Psoas muscle (tissue), 8 donors: ENCODE measurements around the gene ADCY10. TPM values are rescaled to one million over a fixed set of nuclear protein-coding genes. Genes with fewer than 3 reads are reported as not detected.

Source experiments
- ATAC-seq, 4 donors: fragments of 200-7000 bp; cut with Tn5 transposase; one replicate each; pipeline ENCODE4 v1.9.1; 2020; ENCODE audit warnings: moderate library complexity in 3 of 4, mild to moderate bottlenecking in 2 of 4
- DNase-seq, 2 donors: peaks; one replicate each; pipeline ENCODE4 v3.0.0-alpha.2; 2020
- H3K27ac ChIP-seq: fragments of 200-600 bp; one replicate; pipeline ENCODE4 v1.8.0; 2022
- H3K27me3 ChIP-seq, 3 donors: fragments of 200-600 bp in 1 of 3; one replicate each; pipeline versions ENCODE4 v1.6.1 to v1.8.0; 2013 to 2022; ENCODE audit warnings: low read length in 2 of 3, mild to moderate bottlenecking in 2 of 3, moderate library complexity in 1 of 3; ENCODE audit not compliant: insufficient read depth in 3 of 3
- H3K36me3 ChIP-seq, 2 donors: fragments of 200-600 bp in 1 of 2; one replicate each; pipeline versions ENCODE4 v1.6.1 to v1.8.0; 2013 to 2022; ENCODE audit warnings: low read depth in 1 of 2, mild to moderate bottlenecking in 1 of 2, moderate library complexity in 1 of 2; ENCODE audit not compliant: insufficient read depth in 1 of 2
- H3K4me1 ChIP-seq: fragments of 200-600 bp; one replicate; pipeline ENCODE4 v1.8.0; 2022
- H3K4me3 ChIP-seq: fragments of 200-600 bp; one replicate; pipeline ENCODE4 v1.8.0; 2022; ENCODE audit warnings: mild to moderate bottlenecking
- H3K9me3 ChIP-seq: fragments of 200-600 bp; one replicate; pipeline ENCODE4 v1.8.0; 2022
- WGBS, 3 donors: extraction: QIAGEN DNeasy Blood & Tissue Kit; methylation state at CpG; one replicate each; pipeline versions ENCODE4 v1.1.6 to v1.1.7; 2013; 5-methylcytosine and 5-hydroxymethylcytosine counted together
- intact Hi-C, 2 donors: fragments of 100-400 bp; cut with DNase I; formaldehyde crosslinking; loops; one replicate each; pipeline versions ENCODE4 v1.11.0 to v1.14.2; 2022
- long read RNA-seq, 2 donors: library from polyadenylated mRNA; unstranded; transcript quantifications; one replicate each; pipeline ENCODE4 v2.0.0, GENCODE V29; 2021
- polyA plus RNA-seq, 3 donors: library from polyadenylated mRNA; stranded (reverse); fragments of 200-250 nt; gene quantifications; one replicate each; pipeline ENCODE4 v1.2.3, GENCODE V29; 2013
- total RNA-seq, 4 donors: library from RNA; stranded (reverse); fragmentation: NEBNext Ultra II Directional in 2 of 4; extraction: Animal tissue kit (Norgen Biotek cat#: 25700) in 2 of 4; gene quantifications; one replicate each; pipeline versions ENCODE4 v1.2.1 to v1.2.4, GENCODE V29; 2021 to 2023
- TF ChIP-seq, protein P1 (sequence below): fragments of 200-600 bp; IDR thresholded peaks from one replicate; pipeline ENCODE4 v1.8.0; 2022; ENCODE audit warnings: antibody characterized with exemption
- donor health status: healthy with polysubstance abuse.
- donor health status: DM: no; HTN: no; CAD: no; lungs with moderate emphysema.
- donor health status: Bipolar disorder and iron deficiency.
- donor health status: healthy.
- donor health status: DM: yes; HTN: yes; CAD: no.
- donor health status: DM: no; HTN: no; CAD: no.
- donor health status: DM: no; HTN: no; CAD: no.
- donor health status: DM: yes; HTN: yes; CAD: no.

ADCY10 gene, protein sequence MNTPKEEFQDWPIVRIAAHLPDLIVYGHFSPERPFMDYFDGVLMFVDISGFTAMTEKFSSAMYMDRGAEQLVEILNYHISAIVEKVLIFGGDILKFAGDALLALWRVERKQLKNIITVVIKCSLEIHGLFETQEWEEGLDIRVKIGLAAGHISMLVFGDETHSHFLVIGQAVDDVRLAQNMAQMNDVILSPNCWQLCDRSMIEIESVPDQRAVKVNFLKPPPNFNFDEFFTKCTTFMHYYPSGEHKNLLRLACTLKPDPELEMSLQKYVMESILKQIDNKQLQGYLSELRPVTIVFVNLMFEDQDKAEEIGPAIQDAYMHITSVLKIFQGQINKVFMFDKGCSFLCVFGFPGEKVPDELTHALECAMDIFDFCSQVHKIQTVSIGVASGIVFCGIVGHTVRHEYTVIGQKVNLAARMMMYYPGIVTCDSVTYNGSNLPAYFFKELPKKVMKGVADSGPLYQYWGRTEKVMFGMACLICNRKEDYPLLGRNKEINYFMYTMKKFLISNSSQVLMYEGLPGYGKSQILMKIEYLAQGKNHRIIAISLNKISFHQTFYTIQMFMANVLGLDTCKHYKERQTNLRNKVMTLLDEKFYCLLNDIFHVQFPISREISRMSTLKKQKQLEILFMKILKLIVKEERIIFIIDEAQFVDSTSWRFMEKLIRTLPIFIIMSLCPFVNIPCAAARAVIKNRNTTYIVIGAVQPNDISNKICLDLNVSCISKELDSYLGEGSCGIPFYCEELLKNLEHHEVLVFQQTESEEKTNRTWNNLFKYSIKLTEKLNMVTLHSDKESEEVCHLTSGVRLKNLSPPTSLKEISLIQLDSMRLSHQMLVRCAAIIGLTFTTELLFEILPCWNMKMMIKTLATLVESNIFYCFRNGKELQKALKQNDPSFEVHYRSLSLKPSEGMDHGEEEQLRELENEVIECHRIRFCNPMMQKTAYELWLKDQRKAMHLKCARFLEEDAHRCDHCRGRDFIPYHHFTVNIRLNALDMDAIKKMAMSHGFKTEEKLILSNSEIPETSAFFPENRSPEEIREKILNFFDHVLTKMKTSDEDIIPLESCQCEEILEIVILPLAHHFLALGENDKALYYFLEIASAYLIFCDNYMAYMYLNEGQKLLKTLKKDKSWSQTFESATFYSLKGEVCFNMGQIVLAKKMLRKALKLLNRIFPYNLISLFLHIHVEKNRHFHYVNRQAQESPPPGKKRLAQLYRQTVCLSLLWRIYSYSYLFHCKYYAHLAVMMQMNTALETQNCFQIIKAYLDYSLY (N-terminal part only)
- total RNA-seq (under 1 TPM; 0.17 to 0.54 (median 0.20) TPM), polyA plus RNA-seq (under 1 TPM; 0.01 to 0.10 (median 0.09) TPM)
- long read RNA-seq, donor 1, result 0 reads
- long read RNA-seq, donor 2, result 0 reads

DNA sequence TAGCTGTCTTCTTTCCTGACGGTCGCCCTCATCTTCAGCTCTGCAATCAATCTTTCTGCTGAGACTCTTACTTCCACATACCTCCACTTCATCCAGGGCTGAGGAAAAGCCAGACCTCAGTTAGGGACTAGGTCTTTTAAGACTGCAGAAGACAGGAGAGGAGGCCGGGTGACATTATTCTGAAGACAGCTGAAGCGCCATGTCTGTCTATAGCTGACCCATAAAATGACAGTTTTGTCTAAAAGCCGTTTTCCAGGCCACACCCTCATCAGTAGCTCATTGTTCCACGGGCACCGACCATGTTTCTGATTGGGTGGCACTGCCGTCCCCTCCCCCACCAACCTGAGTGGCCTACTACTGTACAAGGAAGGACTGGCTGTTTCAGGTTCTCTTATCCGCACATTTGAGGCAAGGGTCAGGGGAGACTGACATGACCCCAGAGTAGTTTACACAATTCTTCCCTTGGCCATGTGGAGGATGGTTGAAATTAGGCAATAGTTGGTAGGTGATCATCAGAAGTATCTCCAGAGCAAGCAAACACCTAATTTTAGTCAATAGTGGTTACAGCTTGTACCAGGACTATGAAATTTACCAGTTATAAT lies at the start of gene ADCY10:
Gene ADCY10 (minus strand): TSS at position 240 of the 602 bp plus-strand sequence. CDS start 8,994 bp downstream, outside the sequence.
- H3K36me3 ChIP-seq, result peaks cover 0 to 40% of the 10 kb centered on the region in 2 donors
- TF ChIP-seq, protein P1, sequence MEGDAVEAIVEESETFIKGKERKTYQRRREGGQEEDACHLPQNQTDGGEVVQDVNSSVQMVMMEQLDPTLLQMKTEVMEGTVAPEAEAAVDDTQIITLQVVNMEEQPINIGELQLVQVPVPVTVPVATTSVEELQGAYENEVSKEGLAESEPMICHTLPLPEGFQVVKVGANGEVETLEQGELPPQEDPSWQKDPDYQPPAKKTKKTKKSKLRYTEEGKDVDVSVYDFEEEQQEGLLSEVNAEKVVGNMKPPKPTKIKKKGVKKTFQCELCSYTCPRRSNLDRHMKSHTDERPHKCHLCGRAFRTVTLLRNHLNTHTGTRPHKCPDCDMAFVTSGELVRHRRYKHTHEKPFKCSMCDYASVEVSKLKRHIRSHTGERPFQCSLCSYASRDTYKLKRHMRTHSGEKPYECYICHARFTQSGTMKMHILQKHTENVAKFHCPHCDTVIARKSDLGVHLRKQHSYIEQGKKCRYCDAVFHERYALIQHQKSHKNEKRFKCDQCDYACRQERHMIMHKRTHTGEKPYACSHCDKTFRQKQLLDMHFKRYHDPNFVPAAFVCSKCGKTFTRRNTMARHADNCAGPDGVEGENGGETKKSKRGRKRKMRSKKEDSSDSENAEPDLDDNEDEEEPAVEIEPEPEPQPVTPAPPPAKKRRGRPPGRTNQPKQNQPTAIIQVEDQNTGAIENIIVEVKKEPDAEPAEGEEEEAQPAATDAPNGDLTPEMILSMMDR, result no peak
- DNase-seq (no peak), ATAC-seq (peak in 3 of 4 donors; percentile 27 to 41 (median 27))
- H3K4me3 ChIP-seq, result no peak within 1 kb of the TSS
- WGBS, 3 donors, result 87 to 92% (median 91%) methylated on average over 9 of the region's 9 CpGs
- intact Hi-C loops, result no loop called here
- no peaks in the 10 kb centered on the region for H3K27me3 ChIP-seq
- H3K9me3 ChIP-seq, result no peaks in the 10 kb centered on the region
- no peaks in the 10 kb centered on the region for H3K4me1 ChIP-seq
- no peak within 1 kb of the TSS for H3K27ac ChIP-seq

DNA sequence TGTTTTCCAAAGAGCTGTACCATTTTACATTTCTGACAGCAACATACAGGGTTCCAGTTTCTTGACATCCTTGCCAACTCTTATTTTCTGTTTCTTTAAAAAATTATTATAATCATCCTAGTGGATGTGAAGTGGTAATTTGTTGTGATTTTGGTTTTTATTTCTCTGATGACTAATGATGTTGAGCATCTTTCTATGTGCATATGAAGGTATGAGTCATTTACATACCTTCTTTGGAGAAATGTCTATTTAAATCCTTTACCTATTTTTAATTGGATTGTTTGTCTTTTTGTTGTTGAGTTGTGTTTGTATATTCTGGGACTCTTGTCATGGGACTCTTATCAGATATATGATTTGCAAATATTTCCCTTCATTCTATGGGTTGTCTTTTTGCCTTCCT lies 43.8 kb upstream of the ADCY10 start:
- Histone ChIP-seq H3K27me3 (no peaks in the 10 kb centered on the region), H3K4me3 (no peak overlapping the region), H3K4me1 (peaks cover 35% of the 10 kb centered on the region), H3K9me3 (no peaks in the 10 kb centered on the region), H3K36me3 (peaks cover 0 to 31% of the 10 kb centered on the region in 2 donors), H3K27ac (no peak overlapping the region)
- intact Hi-C loops, result no loop called here
- ATAC-seq (no peak), DNase-seq (no peak)
- TF ChIP-seq, protein P1, result no peak

DNA sequence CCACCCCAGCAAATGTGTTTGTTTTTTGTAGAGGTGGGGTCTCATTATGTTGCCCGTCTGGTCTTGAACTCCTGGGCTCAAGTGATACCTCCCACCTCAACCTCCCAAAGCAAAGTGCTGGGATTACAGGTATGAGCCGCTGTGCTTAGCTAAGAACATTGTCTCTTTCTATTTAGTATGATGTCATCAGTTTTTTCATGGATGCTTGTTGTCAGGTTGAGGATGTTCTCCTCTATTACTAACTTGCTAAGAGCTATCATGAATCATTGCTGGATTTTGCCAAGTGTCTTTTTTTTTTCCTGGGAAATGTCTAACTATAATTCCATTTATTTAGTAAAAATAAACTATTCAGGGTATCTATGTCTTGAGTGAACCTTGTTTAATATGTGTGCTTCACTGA lies 42.0 kb upstream of the ADCY10 start:
- no peak for DNase-seq
- peaks cover 0 to 42% of the 10 kb centered on the region in 2 donors for H3K36me3 ChIP-seq
- TF ChIP-seq, protein P1, result no peak
- no peak overlapping the region for H3K27ac ChIP-seq
- H3K27me3 ChIP-seq, result no peaks in the 10 kb centered on the region
- 96 to 100% (median 96%) methylated on average over 2 of the region's 2 CpGs for WGBS, 3 donors
- ATAC-seq, result peak in 1 of 4 donors; percentile 62
- no peaks in the 10 kb centered on the region for H3K9me3 ChIP-seq
- H3K4me3 ChIP-seq, result no peak overlapping the region
- intact Hi-C loops, result no loop called here
- H3K4me1 ChIP-seq, result peaks cover 35% of the 10 kb centered on the region

DNA sequence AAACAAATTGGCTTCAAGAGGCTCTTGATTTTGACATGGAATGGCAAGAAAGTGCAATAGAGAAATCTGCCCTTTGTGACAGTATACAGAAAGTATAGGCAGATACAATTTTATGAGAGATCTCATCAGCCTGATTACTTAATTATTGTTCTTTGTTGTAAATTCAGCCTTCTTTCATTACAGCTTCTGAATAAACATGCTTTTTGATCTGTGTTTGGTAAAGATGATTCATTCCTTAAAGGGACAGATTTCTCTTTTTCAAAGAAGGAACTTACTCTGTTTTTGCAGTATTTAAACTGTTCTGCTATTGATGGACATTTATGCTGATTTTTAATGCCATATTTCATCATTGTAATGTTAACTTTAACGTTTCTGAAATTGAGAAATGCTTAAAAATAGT lies 36.6 kb upstream of the ADCY10 start:
- TF ChIP-seq, protein P1, result no peak
- H3K9me3 ChIP-seq, result no peaks in the 10 kb centered on the region
- ATAC-seq (no peak), DNase-seq (no peak)
- intact Hi-C loops, result no loop called here
- no peak overlapping the region for H3K27ac ChIP-seq
- peaks cover 22% of the 10 kb centered on the region for H3K4me1 ChIP-seq
- peaks cover 0 to 39% of the 10 kb centered on the region in 2 donors for H3K36me3 ChIP-seq
- WGBS, 3 donors, result 41 to 53% (median 46%) methylated on average over 1 of the region's 1 CpG
- H3K4me3 ChIP-seq, result no peak overlapping the region
- H3K27me3 ChIP-seq, result no peaks in the 10 kb centered on the region
